Measurements from ENCODE around the gene ADGRF4. TPM values are rescaled to one million over a fixed set of nuclear protein-coding genes. Genes with fewer than 3 reads are reported as not detected.

The ADGRF4 gene
- polyA plus RNA-seq, 1 donor: 1.2 TPM

GRCh38 chr6:47710295-47710694 is 11.9 kb downstream of the ADGRF4 start:
- no CpG with 5 or more reads among the region's 1 CpG for WGBS (ENCODE audit: insufficient coverage, low lambda C conversion rate)
- Histone ChIP-seq H3K27me3 (ENCODE audit: control insufficient read depth, insufficient read depth, low read length) (no peaks in the 10 kb centered on the region), H3K36me3 (ENCODE audit: control insufficient read depth, insufficient read depth, low read length) (no peaks in the 10 kb centered on the region), H3K27ac (ENCODE audit: low read length) (no peak overlapping the region), H3K9me3 (ENCODE audit: control insufficient read depth, low read depth, low read length) (no peaks in the 10 kb centered on the region), H3K4me3 (ENCODE audit: low read length) (no peak overlapping the region), H3K4me1 (ENCODE audit: control insufficient read depth, insufficient read depth, low read length) (no peaks in the 10 kb centered on the region)
- DNase-seq: no peak

- H3K36me3 ChIP-seq (ENCODE audit: control insufficient read depth, insufficient read depth, low read length): no peaks in the 10 kb centered on the region
- 100% methylated on average over 1 of the region's 2 CpGs for WGBS (ENCODE audit: insufficient coverage, low lambda C conversion rate)
- no peaks in the 10 kb centered on the region for H3K4me1 ChIP-seq (ENCODE audit: control insufficient read depth, insufficient read depth, low read length)
- no peaks in the 10 kb centered on the region for H3K9me3 ChIP-seq (ENCODE audit: control insufficient read depth, low read depth, low read length)
- H3K27me3 ChIP-seq (ENCODE audit: control insufficient read depth, insufficient read depth, low read length): no peaks in the 10 kb centered on the region
- no peak for DNase-seq
- no peak overlapping the region for H3K27ac ChIP-seq (ENCODE audit: low read length)
- no peak overlapping the region for H3K4me3 ChIP-seq (ENCODE audit: low read length)
Observed at GRCh38 chr6:47713200-47713599, 14.8 kb downstream of the ADGRF4 start.

- Histone ChIP-seq H3K9me3 (ENCODE audit: control insufficient read depth, low read depth, low read length) (no peaks in the 10 kb centered on the region), H3K36me3 (ENCODE audit: control insufficient read depth, insufficient read depth, low read length) (no peaks in the 10 kb centered on the region), H3K27me3 (ENCODE audit: control insufficient read depth, insufficient read depth, low read length) (no peaks in the 10 kb centered on the region), H3K4me1 (ENCODE audit: control insufficient read depth, insufficient read depth, low read length) (no peaks in the 10 kb centered on the region), H3K27ac (ENCODE audit: low read length) (no peak overlapping the region), H3K4me3 (ENCODE audit: low read length) (no peak overlapping the region)
- no peak for DNase-seq
- WGBS (ENCODE audit: insufficient coverage, low lambda C conversion rate): no CpG with 5 or more reads among the region's 4 CpGs
Observed at GRCh38 chr6:47714802-47715201, 16.4 kb downstream of the ADGRF4 start.

- no peaks in the 10 kb centered on the region for H3K27me3 ChIP-seq (ENCODE audit: control insufficient read depth, insufficient read depth, low read length)
- H3K4me3 ChIP-seq (ENCODE audit: low read length): no peak overlapping the region
- H3K27ac ChIP-seq (ENCODE audit: low read length): no peak overlapping the region
- H3K4me1 ChIP-seq (ENCODE audit: control insufficient read depth, insufficient read depth, low read length): no peaks in the 10 kb centered on the region
- no peaks in the 10 kb centered on the region for H3K36me3 ChIP-seq (ENCODE audit: control insufficient read depth, insufficient read depth, low read length)
- no peak for DNase-seq
- no peaks in the 10 kb centered on the region for H3K9me3 ChIP-seq (ENCODE audit: control insufficient read depth, low read depth, low read length)
Observed at GRCh38 chr6:47715782-47716181, 17.4 kb downstream of the ADGRF4 start.

GRCh38 chr6:47716207-47716606 is 17.8 kb downstream of the ADGRF4 start:
- H3K36me3 ChIP-seq (ENCODE audit: control insufficient read depth, insufficient read depth, low read length): no peaks in the 10 kb centered on the region
- no peaks in the 10 kb centered on the region for H3K27me3 ChIP-seq (ENCODE audit: control insufficient read depth, insufficient read depth, low read length)
- no peak overlapping the region for H3K27ac ChIP-seq (ENCODE audit: low read length)
- no peak for DNase-seq
- WGBS (ENCODE audit: insufficient coverage, low lambda C conversion rate): 83% methylated on average over 2 of the region's 2 CpGs
- no peaks in the 10 kb centered on the region for H3K9me3 ChIP-seq (ENCODE audit: control insufficient read depth, low read depth, low read length)
- H3K4me1 ChIP-seq (ENCODE audit: control insufficient read depth, insufficient read depth, low read length): no peaks in the 10 kb centered on the region
- no peak overlapping the region for H3K4me3 ChIP-seq (ENCODE audit: low read length)

GRCh38 chr6:47718571-47718970 is 20.2 kb downstream of the ADGRF4 start:
- WGBS (ENCODE audit: insufficient coverage, low lambda C conversion rate): no CpG with 5 or more reads among the region's 1 CpG

GRCh38 chr6:47721189-47721588 is 22.8 kb downstream of the ADGRF4 start:
- DNase-seq: no peak
- H3K27me3 ChIP-seq (ENCODE audit: control insufficient read depth, insufficient read depth, low read length): no peaks in the 10 kb centered on the region
- H3K27ac ChIP-seq (ENCODE audit: low read length): no peak overlapping the region
- H3K4me1 ChIP-seq (ENCODE audit: control insufficient read depth, insufficient read depth, low read length): peaks cover 3% of the 10 kb centered on the region
- no peak overlapping the region for H3K4me3 ChIP-seq (ENCODE audit: low read length)
- no peaks in the 10 kb centered on the region for H3K36me3 ChIP-seq (ENCODE audit: control insufficient read depth, insufficient read depth, low read length)
- no peaks in the 10 kb centered on the region for H3K9me3 ChIP-seq (ENCODE audit: control insufficient read depth, low read depth, low read length)
- no CpG with 5 or more reads among the region's 4 CpGs for WGBS (ENCODE audit: insufficient coverage, low lambda C conversion rate)

More at GRCh38 chr6:47718571-47718970, 20.2 kb downstream of the ADGRF4 start:
- Histone ChIP-seq H3K9me3 (ENCODE audit: control insufficient read depth, low read depth, low read length) (no peaks in the 10 kb centered on the region), H3K4me3 (ENCODE audit: low read length) (no peak overlapping the region), H3K27ac (ENCODE audit: low read length) (no peak overlapping the region), H3K36me3 (ENCODE audit: control insufficient read depth, insufficient read depth, low read length) (no peaks in the 10 kb centered on the region), H3K4me1 (ENCODE audit: control insufficient read depth, insufficient read depth, low read length) (peaks cover 3% of the 10 kb centered on the region), H3K27me3 (ENCODE audit: control insufficient read depth, insufficient read depth, low read length) (no peaks in the 10 kb centered on the region)
- DNase-seq: no peak

GRCh38 chr6:47722194-47722593 is 23.8 kb downstream of the ADGRF4 start:
- no peaks in the 10 kb centered on the region for H3K36me3 ChIP-seq (ENCODE audit: control insufficient read depth, insufficient read depth, low read length)
- WGBS (ENCODE audit: insufficient coverage, low lambda C conversion rate): no CpG with 5 or more reads among the region's 3 CpGs
- peaks cover 3% of the 10 kb centered on the region for H3K4me1 ChIP-seq (ENCODE audit: control insufficient read depth, insufficient read depth, low read length)
- H3K4me3 ChIP-seq (ENCODE audit: low read length): no peak overlapping the region
- no peaks in the 10 kb centered on the region for H3K9me3 ChIP-seq (ENCODE audit: control insufficient read depth, low read depth, low read length)
- DNase-seq: peak in 1 of 2 donors; percentile 23
- no peaks in the 10 kb centered on the region for H3K27me3 ChIP-seq (ENCODE audit: control insufficient read depth, insufficient read depth, low read length)
- H3K27ac ChIP-seq (ENCODE audit: low read length): peak overlapping the region; percentile 54

GRCh38 chr6:47724300-47724699 is 25.9 kb downstream of the ADGRF4 start:
- Histone ChIP-seq H3K4me3 (ENCODE audit: low read length) (no peak overlapping the region), H3K9me3 (ENCODE audit: control insufficient read depth, low read depth, low read length) (no peaks in the 10 kb centered on the region), H3K4me1 (ENCODE audit: control insufficient read depth, insufficient read depth, low read length) (peaks cover 11% of the 10 kb centered on the region), H3K27me3 (ENCODE audit: control insufficient read depth, insufficient read depth, low read length) (no peaks in the 10 kb centered on the region), H3K36me3 (ENCODE audit: control insufficient read depth, insufficient read depth, low read length) (no peaks in the 10 kb centered on the region), H3K27ac (ENCODE audit: low read length) (no peak overlapping the region)
- WGBS (ENCODE audit: insufficient coverage, low lambda C conversion rate): 100% methylated on average over 1 of the region's 2 CpGs
- no peak for DNase-seq

GRCh38 chr6:47727391-47727790 is 29.0 kb downstream of the ADGRF4 start:
- WGBS (ENCODE audit: insufficient coverage, low lambda C conversion rate): no CpG with 5 or more reads among the region's 2 CpGs
- Histone ChIP-seq H3K9me3 (ENCODE audit: control insufficient read depth, low read depth, low read length) (no peaks in the 10 kb centered on the region), H3K27me3 (ENCODE audit: control insufficient read depth, insufficient read depth, low read length) (no peaks in the 10 kb centered on the region), H3K27ac (ENCODE audit: low read length) (no peak overlapping the region), H3K36me3 (ENCODE audit: control insufficient read depth, insufficient read depth, low read length) (no peaks in the 10 kb centered on the region), H3K4me1 (ENCODE audit: control insufficient read depth, insufficient read depth, low read length) (peaks cover 12% of the 10 kb centered on the region), H3K4me3 (ENCODE audit: low read length) (no peak overlapping the region)
- DNase-seq: no peak

- 29% methylated on average over 1 of the region's 2 CpGs for WGBS (ENCODE audit: insufficient coverage, low lambda C conversion rate)
- Histone ChIP-seq H3K36me3 (ENCODE audit: control insufficient read depth, insufficient read depth, low read length) (no peaks in the 10 kb centered on the region), H3K27me3 (ENCODE audit: control insufficient read depth, insufficient read depth, low read length) (no peaks in the 10 kb centered on the region), H3K9me3 (ENCODE audit: control insufficient read depth, low read depth, low read length) (no peaks in the 10 kb centered on the region), H3K27ac (ENCODE audit: low read length) (peak overlapping the region; percentile 3), H3K4me1 (ENCODE audit: control insufficient read depth, insufficient read depth, low read length) (peaks cover 12% of the 10 kb centered on the region), H3K4me3 (ENCODE audit: low read length) (no peak overlapping the region)
- peak in 1 of 2 donors; percentile 43 for DNase-seq
Observed at GRCh38 chr6:47729019-47729418, 30.6 kb downstream of the ADGRF4 start.

Data from large intestine (tissue), 3 donors.